ENCODE measurements around the gene LIPC.

Gene LIPC

DNA sequence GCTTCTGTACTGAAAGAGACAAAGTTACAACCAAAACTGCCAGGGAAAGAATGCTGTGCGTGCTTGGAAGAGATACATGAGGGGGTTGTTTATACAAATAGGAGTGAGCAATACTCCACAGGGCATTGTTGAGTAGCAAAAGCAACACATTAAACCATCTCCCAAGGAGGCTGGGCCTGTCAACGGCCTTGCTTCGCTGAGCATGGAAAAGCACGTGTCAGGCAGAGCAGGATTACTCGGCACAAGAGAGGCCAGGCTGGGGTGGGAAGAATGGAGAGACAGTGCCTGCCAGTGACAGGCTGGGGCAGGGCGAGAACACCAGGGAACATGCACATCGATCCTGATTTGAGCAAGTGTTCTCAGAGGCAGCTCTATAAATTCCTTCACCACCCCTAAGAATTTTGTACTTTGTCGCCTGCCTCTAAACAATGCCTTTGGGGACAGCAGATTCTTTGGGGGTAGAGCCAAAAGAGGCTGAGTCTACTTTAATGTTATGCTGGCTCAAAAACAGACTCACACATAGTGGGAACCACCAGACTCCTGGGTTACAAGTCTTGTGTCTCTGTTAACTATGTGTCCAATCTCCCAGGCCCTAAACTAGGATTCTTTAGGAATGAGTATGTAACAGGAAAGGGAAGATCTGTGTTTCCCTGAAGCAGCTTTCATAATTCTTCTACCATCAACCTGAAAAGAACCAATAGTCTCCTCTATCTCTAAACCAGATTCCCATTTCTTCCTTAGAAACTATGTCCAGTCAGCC lies 67.2 kb downstream of the LIPC start:
- DNase-seq: no peak

DNA sequence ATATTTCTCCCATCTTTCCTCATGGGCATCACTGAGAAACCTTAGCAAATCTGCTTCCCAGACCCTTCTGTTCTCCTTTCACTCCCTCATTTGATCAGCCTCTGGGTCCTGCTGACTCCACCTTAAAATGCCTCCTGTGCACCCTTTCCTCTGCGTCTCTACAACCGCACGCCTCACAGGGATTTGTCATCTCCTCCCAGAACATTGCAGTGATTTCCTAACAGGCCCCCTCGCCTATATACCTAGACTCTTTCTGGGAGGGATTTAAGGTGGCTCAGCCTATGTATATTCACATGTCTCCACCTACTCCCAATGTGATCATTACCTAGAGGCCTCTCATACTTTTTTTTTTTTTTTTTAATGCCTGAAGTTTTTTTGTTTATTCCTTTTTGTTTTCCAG lies 69.2 kb downstream of the LIPC start:
- DNase-seq: no peak

DNA sequence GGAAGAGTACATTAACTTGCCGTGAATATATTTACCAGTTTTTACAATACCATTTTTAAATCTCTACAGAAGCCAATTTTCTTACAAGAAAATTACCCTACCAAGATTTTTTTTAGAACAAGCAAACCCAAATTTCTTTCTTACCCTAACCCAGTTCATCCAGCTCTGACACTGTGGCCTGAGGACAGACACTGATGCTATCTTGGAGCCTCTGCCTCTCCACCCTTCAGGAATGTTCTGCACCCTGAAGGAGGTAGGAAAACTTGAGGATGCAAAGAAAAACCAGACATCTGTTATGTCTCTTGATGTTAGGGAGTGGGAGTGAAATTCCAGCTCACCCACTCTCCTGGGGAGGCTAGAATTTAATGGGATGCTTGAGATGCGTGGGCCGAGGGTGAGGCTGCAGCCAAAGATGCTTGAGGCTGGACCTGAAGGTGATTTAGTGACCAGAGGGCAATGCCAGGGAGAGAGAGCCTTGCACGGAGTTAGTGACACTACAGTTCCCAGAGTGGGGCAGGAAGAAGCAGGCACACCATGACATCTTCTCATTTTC lies 69.9 kb downstream of the LIPC start:
- DNase-seq: no peak

DNA sequence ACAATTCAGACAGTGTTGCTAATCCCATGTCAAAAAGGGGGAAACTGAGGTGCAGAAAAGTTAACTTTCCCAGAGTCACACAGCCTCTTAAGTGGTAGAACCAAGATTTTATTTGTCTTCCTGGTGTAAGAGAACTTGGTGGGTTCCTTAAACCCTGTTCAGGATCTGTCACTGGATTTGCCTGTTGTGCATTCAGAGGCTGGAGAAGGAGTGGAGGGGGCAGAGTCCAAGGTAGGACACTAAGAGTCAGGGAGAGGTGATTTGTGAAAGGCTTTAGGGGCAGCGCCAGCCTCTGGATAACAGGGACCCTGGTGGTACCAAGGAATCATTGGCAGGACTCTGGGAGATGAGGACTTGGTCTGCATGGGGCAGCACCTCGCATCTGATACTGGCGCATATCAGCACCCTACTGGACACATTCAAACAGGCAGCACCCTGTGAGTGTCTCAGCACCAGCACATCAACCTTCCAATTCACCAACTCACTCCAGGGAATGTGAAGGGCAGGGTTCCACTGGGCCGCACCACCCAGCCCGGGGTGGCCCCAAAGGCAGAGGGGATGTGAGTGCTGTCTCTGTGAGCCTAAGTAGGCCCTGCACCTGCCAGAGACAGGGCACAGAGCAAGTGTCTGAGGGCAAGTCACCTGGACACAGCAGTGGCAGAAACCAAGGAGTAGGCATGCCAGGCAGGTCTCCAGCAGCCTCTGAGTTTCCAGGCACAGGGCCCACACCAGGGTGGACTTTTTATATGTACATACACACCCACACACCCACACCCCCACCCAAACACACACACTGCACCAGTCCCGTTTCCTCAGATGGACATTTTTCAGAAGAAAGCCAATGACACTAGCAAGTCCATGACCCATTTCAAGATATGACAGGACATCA lies 71.6 kb downstream of the LIPC start:
- DNase-seq: no peak

DNA sequence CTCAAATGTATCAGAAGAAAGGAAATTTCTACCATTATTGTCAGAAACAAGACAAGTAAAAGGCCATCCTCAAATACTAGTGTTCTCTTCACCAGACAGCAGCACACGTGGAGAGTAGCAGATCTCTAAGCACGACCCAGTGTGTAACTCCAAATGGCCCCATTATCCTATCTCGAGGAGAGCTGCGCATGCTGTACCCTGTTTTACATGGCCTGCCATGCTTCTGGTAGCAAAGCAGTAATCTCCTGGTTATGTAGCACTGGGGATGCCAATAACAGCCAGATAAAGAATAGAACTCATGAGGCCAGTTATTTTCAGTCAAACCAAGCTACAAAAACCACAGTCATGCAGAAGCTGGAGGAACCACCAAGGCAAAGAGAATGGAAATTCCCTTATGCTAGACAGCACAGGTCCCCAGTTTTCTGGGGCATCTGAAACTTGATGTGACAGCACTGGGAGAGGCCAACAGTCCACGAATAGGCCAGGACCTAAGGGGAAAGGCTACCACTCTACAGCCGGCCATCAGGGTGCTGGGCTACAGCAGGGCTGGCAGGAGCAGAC lies 73.0 kb downstream of the LIPC start:
- no peak for DNase-seq

DNA sequence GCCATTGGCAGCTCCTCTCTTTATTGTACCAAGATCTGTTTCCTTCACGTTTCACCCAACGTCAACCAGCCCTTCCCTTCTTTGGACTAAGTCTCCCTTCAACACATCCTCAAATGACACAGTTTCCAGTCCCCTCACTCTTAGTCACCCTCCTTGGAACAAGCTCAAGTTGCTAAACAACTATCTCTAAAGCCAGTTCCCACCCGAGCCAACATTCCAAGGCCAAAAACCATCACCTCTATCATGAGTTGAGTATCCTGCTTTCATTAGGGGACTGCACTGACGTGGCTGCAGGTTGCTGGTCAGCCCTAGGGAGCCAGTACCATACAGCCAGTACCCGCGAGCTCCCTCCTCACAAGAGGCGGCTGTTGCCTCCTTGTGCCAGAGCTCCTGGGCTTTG lies 73.8 kb downstream of the LIPC start:
- no peak for DNase-seq

DNA sequence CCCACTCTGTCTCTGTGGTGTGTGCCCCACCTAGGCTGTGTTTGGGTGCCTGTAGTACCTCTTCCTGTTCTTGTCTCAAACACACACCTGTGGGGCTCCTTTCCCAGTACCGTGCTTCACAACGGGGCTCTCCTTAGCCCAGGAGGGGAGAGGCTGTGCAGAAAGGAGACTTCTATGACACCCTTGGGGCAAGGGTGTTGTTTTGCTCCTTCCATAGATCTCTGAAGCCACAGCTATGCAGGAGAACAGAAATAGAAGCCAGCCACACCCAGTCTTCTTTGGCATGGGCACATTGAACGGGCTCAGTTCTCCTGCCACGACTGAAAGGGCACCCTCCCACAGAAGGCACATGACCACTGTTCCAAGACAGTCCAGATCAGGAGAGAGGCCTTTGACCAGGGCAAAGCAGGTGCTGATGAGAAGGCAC lies 74.3 kb downstream of the LIPC start:
- DNase-seq: no peak

DNA sequence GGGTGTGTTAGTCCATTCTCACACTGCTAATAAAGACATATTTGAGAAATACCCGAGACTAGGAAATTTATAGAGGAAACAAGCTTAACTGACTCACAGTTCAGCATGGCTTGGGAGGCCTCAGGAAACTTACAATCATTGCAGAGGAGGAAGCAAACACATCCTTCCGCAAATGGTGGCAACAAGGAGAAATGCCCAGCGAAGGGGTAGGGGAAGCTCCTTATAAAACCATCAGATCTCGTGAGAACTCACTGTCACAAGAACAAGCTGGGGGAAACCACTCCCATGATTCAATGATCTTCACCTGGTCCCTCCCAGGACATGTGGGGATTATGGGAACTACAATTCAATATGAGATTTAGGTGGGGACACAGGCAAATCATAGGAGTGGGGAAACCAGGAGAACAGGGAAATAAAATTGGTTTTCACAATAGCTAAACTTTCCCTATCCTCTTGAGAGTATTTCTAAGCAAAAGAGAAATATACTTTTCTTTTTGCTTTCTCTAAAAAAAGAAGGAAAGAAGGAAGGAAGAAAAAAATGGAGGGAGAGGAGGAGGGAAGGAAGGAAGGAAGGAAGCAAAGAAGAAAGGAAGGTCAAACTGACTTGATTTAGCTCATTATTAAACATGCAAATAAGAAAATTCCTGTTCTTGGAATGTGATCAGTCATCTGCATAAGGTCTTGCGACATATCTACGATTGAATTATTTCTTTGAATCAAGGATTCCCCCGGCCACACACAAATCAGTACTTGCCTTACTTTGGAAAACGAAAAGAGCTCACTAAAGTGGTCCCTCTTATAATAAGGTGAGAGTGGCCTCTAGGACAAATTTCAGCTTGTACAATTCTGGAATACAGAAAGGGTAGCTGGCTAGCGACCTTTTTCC lies 75.2 kb downstream of the LIPC start:
- DNase-seq: no peak

DNA sequence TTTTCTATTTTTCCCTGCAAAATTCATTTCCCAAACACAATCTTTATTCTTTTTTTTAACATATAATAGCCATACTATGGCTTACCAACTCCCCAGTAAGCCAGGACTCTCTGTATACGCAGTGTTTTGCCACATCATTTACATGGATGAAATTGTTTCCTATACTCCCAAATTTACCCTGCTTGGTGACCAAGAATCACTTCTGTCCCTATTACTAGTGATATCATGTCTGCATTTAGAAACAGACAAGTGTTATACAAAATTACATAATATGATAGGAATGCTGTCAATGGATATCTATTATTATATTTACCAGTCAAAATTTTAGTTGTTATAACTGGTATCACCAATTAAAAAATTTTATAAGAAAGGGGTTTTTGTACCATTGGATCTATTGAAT lies 77.8 kb downstream of the LIPC start:
- DNase-seq: no peak

DNA sequence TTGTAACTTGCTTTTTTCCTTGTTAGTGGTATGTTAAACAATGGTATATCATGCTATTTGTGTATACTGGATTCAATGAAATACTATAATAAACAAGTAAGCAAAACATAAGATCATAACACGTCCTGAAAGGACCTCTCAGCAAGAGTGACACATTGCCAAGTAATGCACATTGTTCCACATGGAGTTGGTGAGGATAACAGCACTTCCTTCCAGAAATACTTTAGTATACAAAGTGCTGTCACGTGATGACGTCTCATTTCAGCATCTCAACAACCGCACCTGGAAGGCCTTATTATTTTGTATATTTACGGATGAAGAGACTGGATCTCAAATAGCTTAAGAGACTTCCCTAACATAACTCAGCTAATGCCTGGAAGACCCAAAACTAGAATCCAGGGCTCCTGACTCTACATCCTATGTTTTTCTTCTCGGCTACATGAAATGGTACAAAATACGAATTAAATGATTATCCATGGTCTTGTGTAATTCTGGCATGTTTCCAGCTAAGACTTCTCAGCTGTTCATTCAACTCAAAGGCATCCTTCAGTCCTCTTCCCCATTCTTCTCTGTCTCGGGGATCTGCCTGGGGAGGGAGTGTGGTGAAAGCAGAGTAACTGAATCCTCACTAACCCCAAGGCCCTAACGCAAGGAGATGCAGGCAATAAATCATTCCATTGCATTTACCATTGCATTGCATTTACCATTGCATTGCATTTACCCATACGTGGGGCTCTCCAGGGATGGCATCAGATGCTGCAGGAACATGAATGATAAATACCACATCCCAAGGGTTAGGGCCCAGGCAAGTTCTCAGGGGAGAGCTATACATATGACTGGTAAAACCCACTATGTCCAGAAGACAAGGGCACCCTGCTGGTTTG lies 79.2 kb downstream of the LIPC start:
- no peak for DNase-seq

DNA sequence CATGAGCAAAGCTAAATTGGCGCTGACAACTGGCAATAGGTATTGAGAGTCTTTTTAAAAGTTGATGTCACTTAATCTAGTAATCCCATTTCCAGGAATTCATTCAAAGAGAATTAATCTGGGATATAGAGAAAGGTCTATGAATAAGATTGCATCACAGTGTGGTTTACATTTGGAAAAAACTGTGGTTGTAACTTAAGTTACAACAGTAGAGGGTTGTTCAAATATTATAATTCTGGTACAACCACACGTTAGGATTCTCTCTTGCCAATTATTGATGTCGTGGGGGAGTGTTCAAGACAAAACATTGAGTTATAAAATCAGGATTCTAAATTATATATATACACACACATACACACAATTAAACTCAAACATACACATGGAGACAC lies 79.8 kb downstream of the LIPC start:
- no peak for DNase-seq

DNA sequence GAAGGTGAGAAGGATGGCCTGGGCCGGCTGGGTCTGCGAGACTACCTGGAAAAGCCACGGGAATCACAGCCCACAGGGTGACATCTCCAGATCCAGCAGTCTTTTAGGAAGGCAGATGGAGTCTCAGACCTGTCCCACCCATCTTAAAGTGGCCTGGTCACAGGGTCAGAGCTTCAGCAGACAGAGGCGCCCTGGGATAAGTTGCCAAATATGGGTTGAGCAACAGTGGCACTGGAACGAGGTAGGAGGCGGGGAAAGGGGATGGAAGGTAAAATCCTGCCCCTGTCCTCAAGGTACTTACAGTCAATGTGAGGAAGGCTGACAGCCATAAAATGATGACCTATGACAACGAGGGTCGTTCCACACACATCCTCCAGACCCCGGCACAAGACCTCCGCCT lies 80.7 kb downstream of the LIPC start:
- DNase-seq: no peak

DNA sequence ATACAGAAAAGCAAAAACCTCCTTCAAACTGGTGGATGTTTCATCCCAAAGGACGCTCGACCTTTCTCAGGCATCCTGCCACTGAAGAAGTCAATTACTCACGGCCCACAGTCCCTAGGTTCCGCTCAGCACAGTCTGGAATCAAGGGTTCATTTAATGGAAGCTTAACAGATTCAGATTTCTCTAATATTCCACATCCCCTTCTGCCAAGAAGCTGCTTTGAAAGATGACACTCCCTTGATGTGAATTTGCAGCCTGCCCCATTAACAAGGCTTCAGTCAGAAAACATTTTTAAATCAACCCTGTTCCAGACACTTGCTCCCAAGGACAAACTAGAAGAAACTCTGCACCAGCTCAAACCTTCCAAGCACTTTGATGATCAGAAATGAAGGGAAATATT lies 81.2 kb downstream of the LIPC start:
- DNase-seq: no peak

DNA sequence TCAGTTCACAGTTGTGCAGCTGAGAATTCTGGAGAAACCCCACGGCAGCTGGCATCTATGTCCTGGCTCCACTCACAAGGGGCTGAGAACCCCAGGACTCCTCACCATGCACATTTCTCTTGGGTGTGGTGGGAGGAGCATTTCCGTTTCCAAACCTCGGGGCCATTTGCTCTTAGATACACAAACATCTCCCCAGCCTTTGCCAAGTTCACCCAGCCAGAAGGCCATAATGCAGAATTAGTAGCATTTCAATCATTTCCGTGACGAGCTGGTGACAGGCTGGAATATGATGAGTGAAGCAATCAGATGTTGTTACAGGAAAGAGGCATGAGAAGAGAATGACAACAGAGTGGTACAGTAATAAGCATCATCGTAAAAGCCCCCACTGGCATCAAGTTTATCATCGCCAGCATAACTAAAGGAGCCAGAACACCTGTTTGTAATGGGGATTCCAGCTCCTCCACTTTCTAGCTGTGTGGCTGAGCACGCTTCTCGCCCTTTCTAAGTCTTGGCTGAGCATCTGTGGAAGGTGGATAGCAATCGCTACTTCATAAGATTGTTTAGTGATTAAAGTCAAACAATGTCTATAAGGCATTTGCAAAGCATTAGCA lies 82.0 kb downstream of the LIPC start:
- peak; percentile 41 to 75 for DNase-seq

DNA sequence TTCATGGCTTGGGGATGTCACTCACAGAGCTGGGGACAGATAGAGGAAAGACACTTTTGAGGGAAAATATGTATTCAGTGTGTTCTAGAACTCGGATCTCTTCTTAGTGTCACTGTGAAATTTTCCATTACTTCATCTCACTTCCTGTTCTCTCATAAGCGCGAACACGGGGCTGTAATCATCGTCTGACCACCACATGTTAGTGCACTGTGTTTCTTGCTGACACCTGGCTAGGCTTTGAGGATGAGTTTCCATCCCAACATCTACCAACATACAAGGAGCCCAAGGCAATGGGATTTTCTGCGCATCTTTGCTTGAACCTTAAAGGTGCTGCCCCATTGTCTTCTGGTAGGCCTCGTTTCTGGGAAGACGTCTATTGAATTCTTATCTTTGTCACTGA lies 84.0 kb downstream of the LIPC start:
- DNase-seq: no peak

DNA sequence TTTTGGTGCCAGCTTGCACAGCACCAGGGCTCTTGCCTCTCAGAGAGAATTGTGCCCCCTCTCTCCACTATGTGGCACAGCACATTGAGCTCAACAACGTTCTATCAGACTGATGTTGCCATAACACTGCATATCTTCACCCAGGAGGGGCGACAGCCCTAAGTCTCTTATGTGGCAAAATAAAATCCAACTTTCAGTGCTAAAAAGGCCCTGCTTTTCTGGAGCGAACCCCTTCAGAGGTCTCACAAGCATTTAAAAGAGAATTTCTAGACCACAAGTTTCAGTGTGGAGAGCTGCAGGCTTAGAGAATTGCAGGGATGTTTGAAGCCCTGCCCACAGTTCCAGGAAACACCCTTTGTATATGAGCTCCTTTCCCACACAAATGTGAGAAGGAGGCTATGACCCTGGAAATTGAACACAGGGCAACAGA lies 85.5 kb downstream of the LIPC start:
- DNase-seq: no peak

DNA sequence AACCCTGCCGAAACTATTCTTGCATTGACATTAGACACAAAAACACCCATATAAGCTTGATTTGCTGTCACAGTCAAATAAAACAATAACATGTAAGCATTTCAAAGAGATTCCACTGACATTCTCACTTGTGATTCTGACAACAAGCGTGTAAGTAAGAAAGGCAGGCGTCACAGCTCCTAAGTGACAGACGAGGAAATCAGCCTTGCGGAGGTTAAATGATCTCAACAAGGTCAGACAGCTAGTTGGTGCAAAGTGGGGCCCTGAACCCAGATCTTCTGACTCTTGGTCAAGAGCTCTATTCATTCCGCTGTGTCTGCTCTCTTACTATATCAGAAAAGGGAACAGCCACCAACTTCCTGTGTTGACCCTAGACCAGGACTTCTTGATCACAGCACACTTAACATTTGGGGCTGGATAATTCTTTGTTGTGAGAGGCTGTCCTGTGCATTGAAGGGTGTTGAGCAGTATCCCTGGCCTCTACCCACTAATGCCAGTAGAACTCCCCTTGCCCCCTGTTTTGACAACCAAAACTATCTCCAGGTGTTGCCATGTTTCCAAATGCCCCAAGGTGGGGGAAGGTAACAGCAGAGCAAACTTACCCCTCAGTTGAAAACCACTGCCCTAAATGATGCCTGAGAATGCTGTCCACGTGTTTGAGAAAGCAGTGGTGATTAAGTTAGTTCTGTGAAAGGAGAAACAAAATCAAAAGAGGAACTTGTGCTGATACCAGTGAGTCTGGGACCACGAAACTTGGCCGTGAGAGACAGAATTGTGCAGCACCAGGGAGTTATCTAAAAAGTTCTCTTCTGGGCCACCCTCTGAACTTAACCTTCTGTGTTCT lies 86.1 kb downstream of the LIPC start:
- no peak for DNase-seq

DNA sequence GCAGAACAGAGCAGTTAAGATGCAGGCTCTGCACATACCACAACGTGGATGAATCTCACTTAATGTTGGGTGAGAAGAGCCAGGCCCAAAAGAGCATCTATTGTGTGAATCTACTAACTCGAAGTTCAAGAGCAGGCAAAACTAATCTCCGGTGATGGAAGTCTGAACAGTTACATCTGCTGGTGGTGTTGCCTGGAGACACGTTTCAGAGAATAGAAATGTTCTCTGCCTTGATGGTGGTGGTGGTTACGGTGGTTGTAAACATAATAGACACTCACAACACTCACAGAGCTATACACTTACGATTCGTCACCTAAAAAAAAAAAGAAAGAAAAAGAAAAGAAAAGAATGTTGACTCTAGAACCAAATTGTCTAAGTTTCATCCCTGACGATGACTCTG lies 86.8 kb downstream of the LIPC start:
- DNase-seq: no peak

DNA sequence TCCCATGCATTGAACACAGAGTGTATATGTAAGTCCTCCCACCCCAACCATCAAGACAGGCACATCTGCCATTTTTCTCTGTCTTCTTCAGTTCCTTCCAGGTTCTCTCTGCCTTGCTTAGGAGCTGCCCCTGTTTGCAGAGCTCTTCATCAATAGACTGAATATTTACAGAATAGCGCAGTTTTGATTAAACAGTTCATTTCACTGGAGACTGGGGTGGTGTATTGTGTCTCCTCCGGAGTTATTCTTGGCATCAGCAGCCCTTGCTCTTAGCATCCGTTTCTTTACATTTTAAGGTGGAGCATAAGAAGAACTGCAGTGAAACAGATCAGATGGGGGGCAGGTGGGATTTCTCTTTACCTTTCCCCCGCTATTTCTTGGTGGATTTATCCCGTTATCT lies 87.7 kb downstream of the LIPC start:
- DNase-seq: no peak

DNA sequence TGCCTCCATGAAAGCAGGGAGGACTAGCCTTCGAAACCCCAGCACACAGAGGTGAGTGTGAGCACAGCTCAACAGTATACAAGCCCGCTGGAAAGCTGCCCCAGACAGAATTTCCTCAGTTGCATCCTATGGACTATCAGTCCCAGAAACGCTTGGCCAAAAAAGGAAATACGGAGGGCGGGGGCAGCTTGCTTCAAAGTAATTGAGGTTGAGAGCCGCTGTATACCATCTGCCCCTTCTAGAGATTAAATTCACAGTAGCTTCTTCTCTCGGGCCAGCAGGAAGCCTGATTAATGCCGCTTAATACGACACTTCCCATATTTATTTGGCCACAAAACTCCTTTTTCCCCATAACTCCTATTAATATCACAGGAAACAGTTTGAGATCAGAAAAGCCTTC lies 88.7 kb downstream of the LIPC start:
- DNase-seq: peak in 1 of 2 experiments; percentile 28
